Liver (tissue), 9 donors: ENCODE results near the gene MYO16. TPM values are rescaled to one million over a fixed set of nuclear protein-coding genes. Genes with fewer than 3 reads are reported as not detected.

Experiments
- DNase-seq: peaks from one replicate; pipeline ENCODE4 v3.0.0-alpha.2; 2017; ENCODE audit warnings: low spot score
- H3K27ac ChIP-seq, 2 donors: one replicate each; pipeline ENCODE4 v1.7.0; 2013; ENCODE audit warnings: inconsistent platforms in 2 of 2, low read length in 2 of 2, control low read depth in 1 of 2, low read depth in 1 of 2, mild to moderate bottlenecking in 1 of 2
- H3K27me3 ChIP-seq, 4 donors: one replicate each; pipeline versions ENCODE4 v1.6.1 to v1.7.0; 2013; ENCODE audit warnings: low read length in 3 of 4, inconsistent platforms in 1 of 4, mild to moderate bottlenecking in 1 of 4, moderate library complexity in 1 of 4; ENCODE audit not compliant: control insufficient read depth in 4 of 4, insufficient read depth in 4 of 4
- H3K36me3 ChIP-seq, 4 donors: one replicate each; pipeline versions ENCODE4 v1.6.1 to v1.7.0; 2013; ENCODE audit warnings: low read length in 3 of 4, mild to moderate bottlenecking in 3 of 4, low read depth in 1 of 4, moderate library complexity in 1 of 4; ENCODE audit not compliant: control insufficient read depth in 4 of 4, insufficient read depth in 3 of 4
- H3K4me1 ChIP-seq, 4 donors: one replicate each; pipeline versions ENCODE4 v1.6.1 to v1.7.0; 2013; ENCODE audit warnings: low read length in 3 of 4, mild to moderate bottlenecking in 3 of 4, moderate library complexity in 1 of 4; ENCODE audit not compliant: control insufficient read depth in 4 of 4, insufficient read depth in 4 of 4
- H3K4me3 ChIP-seq, 3 donors: one replicate each; pipeline versions ENCODE4 v1.6.1 to v1.7.0; 2013; ENCODE audit warnings: low read length in 3 of 3, control low read depth in 1 of 3, low read depth in 1 of 3, mild to moderate bottlenecking in 1 of 3
- H3K9ac ChIP-seq, 2 donors: one replicate each; pipeline ENCODE4 v1.7.0; 2013; ENCODE audit warnings: low read length in 2 of 2, mild to moderate bottlenecking in 2 of 2, moderate library complexity in 2 of 2, control low read depth in 1 of 2, low read depth in 1 of 2
- H3K9me3 ChIP-seq, 4 donors: one replicate each; pipeline versions ENCODE4 v1.6.1 to v1.7.0; 2013; ENCODE audit warnings: low read length in 3 of 4; ENCODE audit not compliant: control insufficient read depth in 4 of 4
- ATF3 ChIP-seq: IDR thresholded peaks from 2 replicates; pipeline ENCODE4 v1.6.1; 2016; ENCODE audit warnings: antibody characterized with exemption
- CTCF ChIP-seq: fragments of 150-350 bp; IDR thresholded peaks from 2 replicates; pipeline ENCODE4 v1.5.1; 2017; ENCODE audit warnings: improper control_type of control experiment, low read depth, low read length; ENCODE audit not compliant: missing input control
- EGR1 ChIP-seq, 2 donors: IDR thresholded peaks; 2 replicates each; pipeline ENCODE4 v1.6.1; 2016 to 2018; ENCODE audit warnings: antibody characterized with exemption in 2 of 2, low read depth in 2 of 2
- FOXA1 ChIP-seq: IDR thresholded peaks from 2 replicates; pipeline ENCODE4 v1.6.1; 2016; ENCODE audit warnings: antibody characterized with exemption
- FOXA2 ChIP-seq: IDR thresholded peaks from 2 replicates; pipeline ENCODE4 v1.6.1; 2016; ENCODE audit warnings: antibody characterized with exemption
- GABPA ChIP-seq, 2 donors: IDR thresholded peaks in 1 of 2; conservative IDR thresholded peaks in 1 of 2; 2 replicates each; pipeline ENCODE4 v1.6.1; 2016; ENCODE audit warnings: antibody characterized with exemption in 2 of 2, mild to moderate bottlenecking in 1 of 2, moderate library complexity in 1 of 2
- HNF4G ChIP-seq: IDR thresholded peaks from 2 replicates; pipeline ENCODE4 v1.6.1; 2016; ENCODE audit warnings: antibody characterized with exemption
- MAX ChIP-seq: IDR thresholded peaks from 2 replicates; pipeline ENCODE4 v1.6.1; 2016; ENCODE audit warnings: antibody characterized with exemption
- RAD21 ChIP-seq, 2 donors: IDR thresholded peaks; 2 replicates each; pipeline ENCODE4 v1.6.1; 2016; ENCODE audit warnings: antibody characterized with exemption in 2 of 2, mild to moderate bottlenecking in 2 of 2
- REST ChIP-seq: IDR thresholded peaks from 2 replicates; pipeline ENCODE4 v1.6.1; 2016; ENCODE audit warnings: antibody characterized with exemption, mild to moderate bottlenecking
- RXRA ChIP-seq, 2 donors: IDR thresholded peaks; 2 replicates each; pipeline ENCODE4 v1.6.1; 2017 to 2018; ENCODE audit warnings: antibody characterized with exemption in 2 of 2, mild to moderate bottlenecking in 1 of 2
- TAF1 ChIP-seq: conservative IDR thresholded peaks from 2 replicates; pipeline ENCODE4 v1.6.1; 2016; ENCODE audit warnings: antibody characterized with exemption, mild to moderate bottlenecking
- YY1 ChIP-seq: IDR thresholded peaks from 2 replicates; pipeline ENCODE4 v1.6.1; 2016; ENCODE audit warnings: antibody characterized with exemption, mild to moderate bottlenecking
- ZBTB33 ChIP-seq: IDR thresholded peaks from 2 replicates; pipeline ENCODE4 v1.6.1; 2016; ENCODE audit warnings: antibody characterized with exemption
- WGBS: extraction: QIAGEN DNeasy Blood & Tissue Kit; methylation state at CpG from one replicate; pipeline ENCODE4 v1.1.7; 2013; 5-methylcytosine and 5-hydroxymethylcytosine counted together
- polyA plus RNA-seq, 2 donors: library from polyadenylated mRNA; stranded (reverse) in 1 of 2; unstranded in 1 of 2; fragments of 200-250 nt in 1 of 2; fragments of >200 nt in 1 of 2; fragmentation: Nextera tagmentation in 1 of 2; extraction: Ambion mirVana in 1 of 2; gene quantifications; one replicate each; pipeline versions ENCODE4 v1.2.1 to v1.2.3, GENCODE V29; 2013 to 2015
- total RNA-seq, 2 donors: library from RNA; depleted of rRNA; stranded (reverse); fragments of >200 nt; gene quantifications; one replicate each; pipeline ENCODE4 v1.2.3, GENCODE V29; 2014
- donor health status: healthy.
- donor health status: healthy.
- donor health status: healthy.
- donor health status: healthy.
- donor health status: healthy.

MYO16 gene
- total and polyA plus RNA-seq, 4 donors = 0.37 to 1.1 (median 0.68) TPM

- DNase-seq = no peak
- no peak overlapping the region for H3K27ac ChIP-seq
- H3K9ac ChIP-seq = no peak overlapping the region
- H3K27me3 ChIP-seq = peaks cover 0 to 2% (median 0%) of the 10 kb centered on the region in 4 donors
- H3K36me3 ChIP-seq = no peaks in the 10 kb centered on the region
- WGBS = 70% methylated on average over 14 of the region's 14 CpGs
- TF ChIP-seq EGR1 (IDR thresholded peaks at IDR 0.05; ENCODE audit: low read depth in 2 of 2) = no peak
- no peak for TF ChIP-seq ZBTB33
- TF ChIP-seq CTCF = no peak
- TF ChIP-seq MAX = no peak
- TF ChIP-seq GABPA (IDR thresholded peaks at IDR 0.05 in 1 of 2, conservative IDR thresholded peaks at IDR 0.05 in 1 of 2) = no peak
- no peak for TF ChIP-seq RXRA (IDR thresholded peaks at IDR 0.05)
- no peak for TF ChIP-seq FOXA2
- no peak for TF ChIP-seq FOXA1
- no peak overlapping the region for H3K4me3 ChIP-seq
- no peaks in the 10 kb centered on the region for H3K4me1 ChIP-seq
- H3K9me3 ChIP-seq = peaks cover 0 to under 1% (median 0%) of the 10 kb centered on the region in 4 donors
Measured at GRCh38 chr13:108787700-108788414, 158.4 kb downstream of the MYO16 start.

GRCh38 chr13:108789476-108789875 lies 160.1 kb downstream of the MYO16 start:
- whole genome bisulfite sequencing = 80% methylated on average over 2 of the region's 2 CpGs
- Histone ChIP-seq H3K4me1 (no peaks in the 10 kb centered on the region), H3K9ac (no peak overlapping the region), H3K27me3 (peaks cover 0 to 2% (median 0%) of the 10 kb centered on the region in 4 donors), H3K9me3 (no peaks in the 10 kb centered on the region), H3K36me3 (no peaks in the 10 kb centered on the region), H3K4me3 (no peak overlapping the region), H3K27ac (no peak overlapping the region)
- TF ChIP-seq ATF3 (no peak), CTCF (no peak), RAD21 (IDR thresholded peaks at IDR 0.05) (no peak), REST (no peak), EGR1 (IDR thresholded peaks at IDR 0.05; ENCODE audit: low read depth in 2 of 2) (no peak), TAF1 (no peak), FOXA2 (no peak), YY1 (no peak), HNF4G (no peak)
- DNase-seq = no peak
